ENCODE data around the gene FOXP2.
"Not testable (repeated sequence)": the region's sequence is repeated elsewhere in the genome, so short reads cannot be mapped to it uniquely, and the experiment has no call there.

The FOXP2 gene

DNA sequence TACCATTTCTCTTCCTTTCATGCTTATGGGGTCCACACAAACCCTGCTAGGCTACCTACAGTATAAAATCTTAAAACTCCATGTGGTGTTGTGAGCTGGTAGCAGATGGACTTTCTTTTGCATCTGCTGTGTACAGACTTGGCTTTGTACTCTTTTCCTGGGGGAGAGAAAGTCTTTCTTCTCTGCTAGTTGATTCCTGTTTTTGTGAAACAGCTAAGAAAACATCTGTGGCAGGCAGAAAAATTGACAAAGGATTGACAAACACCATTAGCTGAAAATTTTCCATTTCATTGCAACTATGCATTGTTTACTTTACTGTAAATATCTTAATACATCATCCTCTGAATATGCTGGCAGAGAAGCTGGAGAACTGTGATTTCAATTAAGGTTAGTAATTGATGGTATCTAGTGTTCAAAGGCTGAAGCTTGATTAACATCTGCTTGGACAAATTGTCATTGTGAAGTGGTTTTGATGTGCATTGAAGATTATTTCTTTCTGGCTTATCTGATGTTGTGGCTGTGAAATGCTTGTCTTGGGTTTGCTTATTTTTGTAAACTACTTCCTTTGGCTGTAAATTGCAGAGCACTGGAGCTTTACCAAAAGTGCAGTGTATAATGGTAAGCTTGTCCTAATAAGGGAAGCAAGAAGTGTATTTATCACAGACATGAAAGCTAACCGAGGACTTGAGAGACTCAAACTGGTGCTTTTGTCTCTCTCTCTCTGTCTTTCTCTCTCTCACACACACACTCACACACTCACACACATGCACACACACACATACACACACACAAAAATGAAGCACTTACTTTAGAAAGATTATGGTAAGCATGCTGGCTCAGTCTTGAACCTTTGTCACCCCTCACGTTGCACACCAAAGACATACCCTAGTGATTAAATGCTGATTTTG is at the start of gene FOXP2:
Gene FOXP2 (plus strand): TSS at position 660 of the 908 bp plus-strand sequence. CDS start 11,697 bp downstream, outside the sequence.
- DNase-seq (ENCODE audit: low spot score) = no peak

- no peak for DNase-seq (ENCODE audit: low spot score)
Observed at GRCh38 chr7:114365791-114366190, 48.8 kb upstream of the FOXP2 start.

DNA sequence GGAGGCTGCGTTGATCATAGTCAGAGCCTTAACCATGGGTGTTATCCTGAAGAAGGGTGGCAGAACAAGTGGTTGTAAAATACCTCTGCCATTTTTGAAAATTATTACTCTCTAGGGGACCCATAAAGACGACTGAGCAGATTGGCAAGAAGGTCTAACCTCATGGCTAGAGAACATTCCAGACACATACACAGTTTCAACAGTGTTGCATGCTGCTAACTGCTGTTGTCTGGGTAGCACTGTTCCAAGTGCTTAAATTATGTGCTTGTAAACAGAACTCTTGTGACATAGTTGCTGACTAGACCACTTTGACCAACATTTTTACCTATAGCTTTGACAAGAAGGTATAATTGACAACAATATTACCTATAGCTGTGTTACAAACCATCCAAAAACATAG is 46.1 kb upstream of the FOXP2 start:
- DNase-seq (ENCODE audit: low spot score) = no peak

GRCh38 chr7:114369294-114369693 is 45.3 kb upstream of the FOXP2 start:
- no peak for DNase-seq (ENCODE audit: low spot score)

- DNase-seq (ENCODE audit: low spot score) = no peak
Observed at GRCh38 chr7:114372619-114373018, 42.0 kb upstream of the FOXP2 start.

DNA sequence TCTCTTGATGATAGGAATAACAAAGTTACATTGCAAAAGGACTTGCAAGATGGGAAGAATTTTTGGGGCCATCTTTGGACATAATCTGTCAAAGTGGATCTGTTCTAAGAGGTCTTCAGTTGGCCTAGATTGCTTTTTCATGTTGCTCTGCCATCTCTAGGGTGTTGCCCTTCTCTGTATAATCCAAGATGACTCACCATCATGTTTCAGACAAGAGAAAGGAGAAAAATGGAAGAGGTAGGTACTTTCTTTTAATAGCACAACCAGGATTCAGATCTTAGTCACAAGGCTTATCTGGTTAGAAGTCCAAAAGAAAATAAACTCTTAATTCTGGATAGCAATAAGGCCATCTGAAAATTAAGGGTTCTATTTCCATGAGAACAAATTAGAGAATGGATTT is 38.7 kb upstream of the FOXP2 start:
- DNase-seq (ENCODE audit: low spot score) = no peak

DNA sequence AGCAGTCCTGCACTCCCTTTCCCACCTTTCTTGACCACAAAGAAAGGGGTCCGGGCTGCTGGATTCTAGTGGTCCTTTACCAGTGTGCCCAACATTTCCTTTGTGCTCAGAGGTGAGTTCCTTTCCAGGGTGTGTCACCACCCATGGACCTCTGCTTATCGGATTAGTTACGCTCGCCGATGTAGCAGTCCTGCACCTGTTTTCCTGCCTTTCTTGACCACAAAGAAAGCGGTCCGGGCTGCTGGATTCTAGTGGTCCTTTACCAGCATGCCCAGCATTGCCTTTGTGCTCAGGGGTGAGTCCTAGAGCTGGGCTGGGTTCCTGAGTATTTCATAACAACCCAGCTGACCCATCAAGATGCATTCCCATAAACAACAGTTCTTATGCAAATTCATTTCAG is 30.7 kb upstream of the FOXP2 start:
- DNase-seq (ENCODE audit: low spot score) = not testable (repeated sequence)

GRCh38 chr7:114384346-114384745 is 30.3 kb upstream of the FOXP2 start:
- DNase-seq (ENCODE audit: low spot score) = not testable (repeated sequence)

DNA sequence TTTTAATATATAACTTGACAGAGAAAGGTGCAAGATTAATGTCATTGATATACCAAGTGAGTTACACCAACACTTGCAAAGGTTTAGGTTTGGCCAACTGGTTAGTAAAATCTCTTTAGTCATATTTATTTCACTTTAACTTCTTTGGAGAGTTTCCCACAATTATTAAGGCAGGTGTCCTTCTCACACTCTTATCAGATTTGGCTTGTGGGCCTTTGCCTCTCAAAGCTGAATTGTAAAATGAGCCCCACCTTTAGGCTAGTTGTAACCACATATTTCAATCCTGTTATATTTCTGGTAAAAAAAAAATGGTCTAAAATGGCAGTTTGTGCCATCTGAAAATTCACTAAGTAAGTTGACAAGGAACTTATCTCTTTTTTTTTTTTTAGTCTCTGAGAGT is 26.6 kb upstream of the FOXP2 start:
- DNase-seq (ENCODE audit: low spot score) = no peak

DNA sequence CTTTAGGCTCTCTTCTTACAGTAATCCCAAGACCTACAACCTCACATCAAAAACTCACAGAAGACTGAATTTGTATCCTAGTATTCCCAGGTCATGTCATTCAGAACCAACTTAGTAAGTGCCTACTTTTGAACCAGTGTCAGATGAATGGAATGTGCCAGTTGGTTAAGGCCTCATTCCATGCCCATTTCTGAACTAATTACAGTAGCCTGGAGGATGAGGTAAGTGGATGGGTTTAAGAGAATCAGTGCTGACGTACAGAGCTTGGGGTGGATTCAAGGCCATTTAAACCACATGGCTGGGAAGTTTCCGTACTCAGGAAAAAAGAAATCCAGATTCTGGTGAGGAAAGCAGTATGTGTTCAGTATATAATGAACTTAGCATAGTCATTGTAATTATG is 21.9 kb upstream of the FOXP2 start:
- no peak for DNase-seq (ENCODE audit: low spot score)

DNA sequence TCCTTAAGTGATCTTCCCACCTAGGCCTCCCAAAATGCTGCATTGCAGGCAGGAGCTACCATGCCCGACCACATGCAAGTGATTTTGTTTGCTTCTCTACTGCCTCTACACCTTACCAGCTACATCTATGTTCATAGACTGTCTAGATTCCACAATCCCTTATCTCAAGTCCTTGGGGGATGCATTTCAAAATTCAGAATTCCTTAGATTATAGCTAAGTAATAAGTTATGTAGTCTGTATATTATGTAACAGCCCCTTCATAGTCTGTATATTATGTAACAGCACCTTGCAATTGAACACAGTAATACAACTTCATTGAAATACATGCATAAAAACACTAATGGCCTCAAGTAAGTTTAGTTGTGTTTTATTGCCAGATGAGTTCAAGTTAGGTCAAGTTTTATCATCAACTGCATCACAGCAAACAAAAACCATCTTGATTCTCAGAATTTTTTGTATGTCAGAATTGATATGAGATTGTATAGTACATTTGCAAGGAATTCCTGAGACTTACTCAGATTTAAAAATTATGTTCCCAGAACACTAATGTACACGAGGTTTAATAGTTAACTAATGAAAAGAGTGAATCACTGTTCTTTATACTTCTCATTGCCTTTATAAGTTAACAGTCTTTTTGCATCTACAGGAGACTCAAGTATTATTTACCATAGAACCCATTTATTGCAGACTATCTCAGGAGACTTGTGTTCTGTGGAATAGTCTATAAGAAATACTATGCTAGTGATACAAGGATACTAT is 11.6 kb upstream of the FOXP2 start:
- no peak for DNase-seq (ENCODE audit: low spot score)

DNA sequence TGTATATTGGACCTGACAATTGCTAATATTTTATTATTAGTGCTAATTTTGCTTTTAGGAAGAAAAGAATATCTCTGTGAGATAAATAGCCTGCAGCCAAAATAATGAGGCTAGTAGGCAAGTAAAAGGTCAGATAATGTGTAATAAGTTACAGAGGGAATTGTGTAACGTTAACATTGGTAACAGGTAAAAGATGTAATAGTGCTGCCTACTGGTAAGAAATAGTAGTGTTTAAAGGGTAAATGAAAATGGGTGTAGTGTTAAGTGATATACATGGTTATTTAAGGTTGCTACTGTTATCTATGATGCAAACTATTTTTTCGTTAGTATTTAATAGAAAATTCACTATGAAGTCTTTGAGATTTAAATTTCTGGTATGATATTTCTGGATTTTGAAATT is 9.2 kb upstream of the FOXP2 start:
- no peak for DNase-seq (ENCODE audit: low spot score)

DNA sequence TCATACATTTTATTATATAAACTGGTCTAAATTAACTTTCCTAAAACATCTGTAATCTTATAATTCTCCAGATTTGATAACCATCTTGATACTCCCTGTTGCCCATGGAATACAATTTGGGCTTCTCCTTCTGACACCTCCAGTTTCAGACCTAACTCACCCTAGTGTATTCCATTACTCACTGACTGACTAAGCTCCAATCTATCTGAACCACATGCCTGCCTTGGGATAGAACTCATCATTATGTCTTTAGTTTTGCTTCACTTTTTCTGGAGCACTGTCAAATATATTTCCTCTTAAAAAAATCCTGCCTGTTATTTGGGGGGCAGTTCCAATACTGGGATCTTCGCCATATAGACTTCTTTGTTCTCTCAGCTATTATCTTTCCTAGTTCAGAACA is 4.9 kb upstream of the FOXP2 start:
- no peak for DNase-seq (ENCODE audit: low spot score)

DNA sequence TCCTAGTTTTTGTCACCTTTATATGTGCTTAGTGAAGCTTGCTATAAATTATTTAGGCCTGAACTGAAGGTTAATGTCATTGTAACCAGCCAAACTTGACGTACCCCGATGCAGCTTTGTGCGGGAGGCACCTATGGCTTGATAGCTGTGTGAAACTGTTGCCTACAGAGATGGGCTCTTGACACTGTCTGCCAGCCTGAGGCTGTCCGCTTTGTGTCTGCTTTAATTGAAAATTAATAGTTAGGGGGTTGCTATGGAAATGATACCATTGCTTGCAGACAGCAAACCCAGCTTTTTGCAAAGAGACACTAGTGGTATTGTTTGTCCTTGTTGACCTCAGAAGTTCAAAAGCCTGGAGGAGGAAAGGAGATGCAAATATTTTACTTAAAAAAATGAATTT is 2.1 kb upstream of the FOXP2 start:
- DNase-seq (ENCODE audit: low spot score) = no peak

- no peak for DNase-seq (ENCODE audit: low spot score)
Observed at GRCh38 chr7:114413761-114414155, 857 bp upstream of the FOXP2 start.

GRCh38 chr7:114415064-114415989 is 712 bp downstream of the FOXP2 start:
- DNase-seq (ENCODE audit: low spot score) = no peak

- DNase-seq (ENCODE audit: low spot score) = no peak
Observed at GRCh38 chr7:114416129-114416990, 1.7 kb downstream of the FOXP2 start.

DNA sequence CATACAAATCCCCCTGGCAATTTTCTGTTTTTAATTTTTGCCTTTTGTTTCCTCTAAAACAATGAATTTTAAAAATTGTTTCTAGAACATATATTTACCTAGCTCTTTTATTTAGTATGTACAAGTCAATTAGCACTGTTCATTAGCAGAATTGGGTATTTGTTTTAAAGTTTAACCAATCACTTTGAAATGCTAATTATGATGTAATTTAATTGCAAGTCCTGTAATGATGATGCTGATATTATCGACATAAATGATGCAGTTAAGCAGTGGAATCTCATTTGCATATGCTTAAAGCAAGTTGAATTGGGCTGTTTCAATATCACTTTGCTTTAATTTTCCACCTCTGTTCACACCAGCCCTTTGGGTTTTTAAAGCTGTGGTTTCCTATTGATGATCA is 2.7 kb downstream of the FOXP2 start:
- DNase-seq (ENCODE audit: low spot score) = no peak

GRCh38 chr7:114418117-114418516 is 3.5 kb downstream of the FOXP2 start:
- DNase-seq (ENCODE audit: low spot score) = no peak

DNA sequence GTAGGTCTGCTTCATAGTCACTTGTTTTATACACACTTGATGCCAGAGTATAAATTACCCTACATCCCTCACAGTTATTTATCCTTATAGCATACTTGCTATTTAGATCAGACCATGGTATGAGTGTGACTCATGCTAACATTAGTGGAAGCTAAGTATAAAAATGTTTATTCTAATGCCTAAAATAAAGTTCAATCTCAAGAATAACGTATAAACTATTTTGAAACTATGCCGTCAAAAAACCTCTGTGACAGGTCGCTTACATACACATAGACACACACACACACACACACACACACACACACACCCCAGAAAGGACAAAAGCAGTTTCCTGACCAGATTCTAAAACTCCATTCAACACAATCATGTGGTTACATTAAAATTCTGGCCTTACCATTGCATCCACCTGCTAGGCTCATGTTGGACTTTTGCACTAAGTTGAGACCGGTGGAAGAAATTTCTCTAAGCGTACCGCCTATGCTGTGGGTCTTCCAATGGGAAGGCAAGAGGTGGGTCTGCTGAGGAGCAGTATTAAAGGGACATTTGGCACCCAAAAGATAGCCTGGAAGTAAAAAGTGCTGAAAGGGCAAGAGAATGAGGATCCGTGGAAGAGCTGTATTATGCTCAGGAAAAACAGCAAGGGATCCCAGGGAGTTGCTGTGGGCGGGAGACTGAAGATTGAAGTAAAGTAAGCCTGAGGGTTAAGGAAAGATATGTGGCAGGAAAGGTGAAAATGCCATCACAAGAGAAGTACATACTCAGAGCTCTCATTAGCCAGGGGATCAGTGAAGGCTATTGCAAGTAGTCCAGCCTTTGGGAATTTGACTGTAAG is 5.0 kb downstream of the FOXP2 start:
- no peak for DNase-seq (ENCODE audit: low spot score)
